A549 treated with AZD9567 at 1 μM for 4 hours (cell line): ENCODE results near the gene IFT74. TPM values are rescaled to one million over a fixed set of nuclear protein-coding genes. Genes with fewer than 3 reads are reported as not detected.

Source experiments
- total RNA-seq: library from RNA; stranded (reverse); fragments of 200-300 nt; extraction: Qiagen RNA extraction; gene quantifications from 5 replicates; pipeline ENCODE4 v1.2.3, GENCODE V29; 2022; ENCODE audit not compliant: insufficient read depth

The IFT74 gene
- 9.9 to 13.9 TPM (median 12.6 TPM) in 5 replicates for total RNA-seq

GRCh38 chr9:26955921-26956859, at the start of gene IFT74:
Gene IFT74 (plus strand): TSS chr9:26956412. CDS start chr9:26961968, 5,556 bp downstream.

DNA sequence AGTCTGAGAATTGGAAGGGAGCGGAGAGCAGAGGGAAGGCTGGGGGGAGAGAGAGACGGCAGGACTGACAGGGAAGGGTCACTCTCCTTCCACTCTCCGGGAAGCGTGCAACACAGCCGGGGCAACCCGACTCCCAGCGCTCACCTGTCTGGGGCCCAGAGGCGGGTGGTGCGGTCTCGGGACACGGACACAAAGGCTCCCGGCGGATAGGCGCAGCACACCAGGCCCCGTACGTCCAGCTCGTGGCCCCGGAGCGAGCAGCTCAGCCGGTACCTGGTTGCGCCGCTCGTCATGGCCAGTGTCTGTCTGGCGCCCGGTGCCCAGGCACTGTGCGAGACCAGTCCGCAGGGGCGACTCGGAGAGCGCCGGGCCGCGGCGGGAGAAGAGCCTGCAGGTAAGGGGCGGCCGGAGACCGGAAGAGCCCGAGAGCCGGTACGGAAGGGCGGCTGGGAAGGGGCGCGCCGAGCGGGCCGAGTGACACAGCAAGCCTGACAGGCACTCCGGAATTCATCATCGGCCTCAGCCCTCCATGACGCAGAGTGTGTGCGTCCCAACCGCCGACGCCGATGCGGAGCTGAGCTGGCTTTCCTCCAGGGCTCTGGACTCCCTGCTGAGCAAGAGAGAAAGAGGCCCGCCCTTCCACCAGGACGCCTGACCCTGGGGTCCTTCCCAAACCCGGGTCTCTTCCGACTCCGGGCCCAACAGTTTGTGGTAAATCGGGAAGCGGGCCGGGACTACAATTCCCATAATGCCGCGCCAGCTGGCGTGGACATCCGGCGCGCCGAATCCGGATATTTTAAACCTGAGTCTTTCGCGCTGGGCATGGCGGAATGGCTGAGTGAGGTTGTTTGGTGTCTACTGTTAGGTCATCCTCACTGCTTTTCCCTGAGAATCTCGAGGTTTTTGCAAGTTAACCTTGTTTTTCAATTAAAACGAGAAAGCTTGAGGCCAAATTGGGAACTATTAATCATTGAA, 9.2 kb upstream of the IFT74 start, which contains the start of gene PLAA:
PLAA (minus strand) TSS at position 490 of the 975 bp plus-strand sequence; CDS start at position 293, 197 bp downstream.

DNA sequence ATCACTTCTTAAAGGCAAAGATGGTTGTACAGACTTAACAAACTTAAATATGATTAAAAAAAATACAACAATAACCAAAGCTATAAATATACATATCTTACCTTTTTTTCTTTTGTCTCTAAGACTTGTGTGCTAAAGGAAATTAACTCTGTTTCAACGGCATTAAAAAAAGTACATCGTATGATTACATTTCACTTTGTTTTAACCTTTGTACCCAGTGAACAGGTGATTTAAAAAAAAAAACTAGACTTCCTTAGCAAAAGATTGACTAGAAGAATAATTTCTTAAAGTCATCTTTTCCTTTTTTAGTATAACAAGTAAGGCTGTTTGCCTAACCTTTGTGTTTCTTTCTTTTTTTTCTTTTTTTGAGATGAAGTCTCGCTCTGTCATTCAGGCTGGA, 49.3 kb downstream of the IFT74 start, which contains the start of gene LRRC19:
LRRC19 (minus strand) TSS at position 182 of the 400 bp plus-strand sequence. CDS start 5,978 bp downstream, outside the sequence.

GRCh38 chr9:27108981-27109541, 152.8 kb downstream of the IFT74 start, which contains the start of gene TEK:
Gene TEK (plus strand): TSS chr9:27109225. CDS start chr9:27109591, 366 bp downstream.

Other genes with a start within 250 kb of the IFT74 start
- gene CAAP1, start 63.6 kb upstream of the IFT74 start, total RNA-seq, result 17.5 to 28.8 TPM (median 20.3 TPM) in 5 replicates
- gene PLAA, start 9.2 kb upstream of the IFT74 start, total RNA-seq, result 29.9 to 39.2 TPM (median 31.3 TPM) in 5 replicates
- gene LRRC19, start 49.3 kb downstream of the IFT74 start, total RNA-seq, result not detected in 5 replicates
- 0.05 to 0.08 TPM (median 0.06 TPM) in 4 of 5 replicates, not detected in the other for gene TEK, start 152.8 kb downstream of the IFT74 start, total RNA-seq